ENCODE results near the gene KRT83. TPM values are rescaled to one million over a fixed set of nuclear protein-coding genes. Genes with fewer than 3 reads are reported as not detected.

Gene KRT83
- total RNA-seq, 1 experiment from 2014 or later = not detected

GRCh38 chr12:52342781-52343490, 21.7 kb upstream of the KRT83 start:
- Histone ChIP-seq H3K9me2 (ENCODE audit: insufficient read depth) (no peaks in the 10 kb centered on the region), H3K79me2 (ENCODE audit: low read depth) (no peaks in the 10 kb centered on the region), H3K4me3 (no peak overlapping the region), H3K9me3 (ENCODE audit: insufficient read depth, low read depth) (no peaks in the 10 kb centered on the region; the same call in 1 of the 2 replicates), H3K4me1 (replicated peaks; ENCODE audit: insufficient read depth) (peaks cover 27% of the 10 kb centered on the region), H3K36me3 (ENCODE audit: low read depth) (no peaks in the 10 kb centered on the region), H3K4me2 (no peak overlapping the region), H3K27me3 (ENCODE audit: insufficient read depth, low read depth) (no peaks in the 10 kb centered on the region), H2AFZ (no peak overlapping the region), H3F3A (ENCODE audit: insufficient read depth, low read depth) (peaks cover 23% of the 10 kb centered on the region), H3K27ac (no peak overlapping the region), H4K20me1 (ENCODE audit: insufficient read depth) (no peaks in the 10 kb centered on the region)
- no peak for TF ChIP-seq EZH2 (IDR thresholded peaks at IDR 0.05; ENCODE audit: low read depth)
- no peak for TF ChIP-seq CTCF (conservative IDR thresholded peaks at IDR 0.05)
- ChIA-PET CTCF (no interaction called here), POLR2A (ENCODE audit: unreplicated experiment) (no interaction called here)
- DNase-seq = no peak
- BruUV-seq (replicated peaks) = no TSS peak
- intact Hi-C loops (cut with micrococcal nuclease; ENCODE audit: unreplicated experiment) = no loop called here

- peaks cover 27% of the 10 kb centered on the region for H3F3A ChIP-seq (ENCODE audit: insufficient read depth, low read depth)
- TF ChIP-seq CTCF (conservative IDR thresholded peaks at IDR 0.05) = no peak
- TF ChIP-seq EZH2 (IDR thresholded peaks at IDR 0.05; ENCODE audit: low read depth) = no peak
- CTCF ChIA-PET = no interaction called here
- intact Hi-C loops (cut with micrococcal nuclease; ENCODE audit: unreplicated experiment) = no loop called here
- H3K4me1 ChIP-seq (replicated peaks; ENCODE audit: insufficient read depth) = peaks cover 29% of the 10 kb centered on the region
- no peak for DNase-seq
- no peaks in the 10 kb centered on the region for H3K36me3 ChIP-seq (ENCODE audit: low read depth)
- no peaks in the 10 kb centered on the region; the same call in 1 of the 2 replicates for H3K9me3 ChIP-seq (ENCODE audit: insufficient read depth, low read depth)
- H3K27me3 ChIP-seq (ENCODE audit: insufficient read depth, low read depth) = no peaks in the 10 kb centered on the region
- no peaks in the 10 kb centered on the region for H3K79me2 ChIP-seq (ENCODE audit: low read depth)
- no peak overlapping the region for H2AFZ ChIP-seq
- no peaks in the 10 kb centered on the region for H4K20me1 ChIP-seq (ENCODE audit: insufficient read depth)
- H3K27ac ChIP-seq = no peak overlapping the region
- no peak overlapping the region for H3K4me3 ChIP-seq
- H3K4me2 ChIP-seq = no peak overlapping the region
- no peaks in the 10 kb centered on the region for H3K9me2 ChIP-seq (ENCODE audit: insufficient read depth)
- BruUV-seq (replicated peaks) = no TSS peak
- POLR2A ChIA-PET (ENCODE audit: unreplicated experiment) = no interaction called here
These were observed 19.9 kb upstream of the KRT83 start for GRCh38 chr12:52341066-52341580.

- Histone ChIP-seq H3K79me2 (ENCODE audit: low read depth) (no peaks in the 10 kb centered on the region), H3K27me3 (ENCODE audit: insufficient read depth, low read depth) (no peaks in the 10 kb centered on the region), H2AFZ (no peak overlapping the region), H3K36me3 (ENCODE audit: low read depth) (no peaks in the 10 kb centered on the region), H3K4me1 (replicated peaks; ENCODE audit: insufficient read depth) (peaks cover 16% of the 10 kb centered on the region), H3K9me2 (ENCODE audit: insufficient read depth) (no peaks in the 10 kb centered on the region), H3K4me2 (no peak overlapping the region), H3K9me3 (ENCODE audit: insufficient read depth, low read depth) (no peaks in the 10 kb centered on the region; the same call in 1 of the 2 replicates), H4K20me1 (ENCODE audit: insufficient read depth) (no peaks in the 10 kb centered on the region), H3F3A (ENCODE audit: insufficient read depth, low read depth) (peaks cover 22% of the 10 kb centered on the region), H3K27ac (no peak overlapping the region), H3K4me3 (no peak overlapping the region)
- TF ChIP-seq EZH2 (IDR thresholded peaks at IDR 0.05; ENCODE audit: low read depth) = no peak
- TF ChIP-seq CTCF (conservative IDR thresholded peaks at IDR 0.05) = no peak
- CTCF ChIA-PET = no interaction called here
- BruUV-seq (replicated peaks) = no TSS peak
- intact Hi-C loops (cut with micrococcal nuclease; ENCODE audit: unreplicated experiment) = no loop called here
- DNase-seq = no peak
- POLR2A ChIA-PET (ENCODE audit: unreplicated experiment) = interaction anchor here (0.5 kb wide), 1 partner anchor 34 kb away, joined by 3 read pairs; no protein-coding TSS in a partner anchor
These were observed 17.2 kb upstream of the KRT83 start for GRCh38 chr12:52338241-52338960.

Measured in PC-9 (cell line).